Panc1 (cell line): ENCODE results near the gene ITGA11.

ENCODE experiments used
- SIN3A ChIP-seq: IDR thresholded peaks from 2 replicates; pipeline ENCODE4 v1.6.1; 2012; ENCODE audit warnings: low read depth, mild to moderate bottlenecking, low read length, moderate library complexity, borderline replicate concordance; ENCODE audit not compliant: insufficient read depth
- TCF7L2 ChIP-seq: IDR thresholded peaks from 2 replicates; pipeline ENCODE4 v1.6.1; 2011; ENCODE audit warnings: mild to moderate bottlenecking, low read depth, low read length, inconsistent platforms
- TF ChIP-seq, protein P1 (sequence below): fragments of 450-650 bp; IDR thresholded peaks from 2 replicates; pipeline ENCODE4 v1.5.1; 2017; ENCODE audit warnings: mild to moderate bottlenecking

DNA sequence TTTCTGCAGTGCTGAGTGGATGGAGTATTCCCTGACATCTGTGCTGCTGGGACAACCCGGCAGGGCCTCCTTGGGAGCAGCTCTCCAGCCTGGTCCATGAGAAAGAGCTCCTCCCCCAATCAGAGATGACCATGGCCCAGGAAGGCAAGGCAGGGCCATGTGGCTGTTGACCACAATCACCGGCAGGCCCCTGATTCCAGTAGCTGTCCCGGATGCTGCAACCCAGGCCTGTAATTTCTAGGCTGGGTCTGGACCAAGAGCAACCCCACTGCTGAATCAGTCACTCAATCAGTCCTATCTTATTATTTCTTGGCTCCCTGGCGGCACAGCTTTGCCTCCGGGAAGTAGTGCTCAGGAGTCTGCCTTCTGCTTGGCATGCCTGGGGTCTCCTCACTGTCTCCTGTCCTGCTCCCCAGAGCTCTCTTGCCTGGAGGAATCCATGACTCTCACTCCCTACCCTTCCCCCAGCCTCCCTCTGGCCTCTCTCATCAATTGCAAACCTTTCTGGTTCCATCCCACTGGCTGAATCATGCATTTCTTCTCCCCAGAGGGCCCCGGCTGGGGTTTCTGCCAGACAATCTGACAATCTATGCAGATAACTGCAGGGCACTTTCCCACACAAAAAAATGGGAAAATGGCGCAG lies 32.6 kb upstream of the ITGA11 start:
- TF ChIP-seq, protein P1, sequence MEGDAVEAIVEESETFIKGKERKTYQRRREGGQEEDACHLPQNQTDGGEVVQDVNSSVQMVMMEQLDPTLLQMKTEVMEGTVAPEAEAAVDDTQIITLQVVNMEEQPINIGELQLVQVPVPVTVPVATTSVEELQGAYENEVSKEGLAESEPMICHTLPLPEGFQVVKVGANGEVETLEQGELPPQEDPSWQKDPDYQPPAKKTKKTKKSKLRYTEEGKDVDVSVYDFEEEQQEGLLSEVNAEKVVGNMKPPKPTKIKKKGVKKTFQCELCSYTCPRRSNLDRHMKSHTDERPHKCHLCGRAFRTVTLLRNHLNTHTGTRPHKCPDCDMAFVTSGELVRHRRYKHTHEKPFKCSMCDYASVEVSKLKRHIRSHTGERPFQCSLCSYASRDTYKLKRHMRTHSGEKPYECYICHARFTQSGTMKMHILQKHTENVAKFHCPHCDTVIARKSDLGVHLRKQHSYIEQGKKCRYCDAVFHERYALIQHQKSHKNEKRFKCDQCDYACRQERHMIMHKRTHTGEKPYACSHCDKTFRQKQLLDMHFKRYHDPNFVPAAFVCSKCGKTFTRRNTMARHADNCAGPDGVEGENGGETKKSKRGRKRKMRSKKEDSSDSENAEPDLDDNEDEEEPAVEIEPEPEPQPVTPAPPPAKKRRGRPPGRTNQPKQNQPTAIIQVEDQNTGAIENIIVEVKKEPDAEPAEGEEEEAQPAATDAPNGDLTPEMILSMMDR: no peak
- TF ChIP-seq TCF7L2: no peak
- TF ChIP-seq SIN3A: no peak
